Activated naive CD4-positive, alpha-beta T cell treated with anti-CD3 and anti-CD28 coated beads, Interleukin-2, amount 10 ng/mL, durations not matched to agents 7 days and 5 days (primary cell): ENCODE measurements around the gene COL4A1.

Source experiments
- CTCF ChIA-PET: fragments of 350-600 bp; sonication (Branson Sonifier 250); formaldehyde crosslinking; loops from one replicate; lab custom pipeline; 2021; ENCODE audit warnings: antibody characterized with exemption; lab: Charles Lee
- DNase-seq: peaks from one replicate; pipeline ENCODE4 v3.0.0-alpha.2; 2020
- H3K27ac Mint-ChIP-seq: one replicate; pipeline ENCODE4 v1.8.0; 2021; ENCODE audit warnings: mild to moderate bottlenecking, moderate library complexity, mixed read lengths
- H3K27me3 Mint-ChIP-seq: one replicate; pipeline ENCODE4 v1.8.0; 2021; ENCODE audit warnings: mild to moderate bottlenecking, mixed read lengths
- H3K36me3 Mint-ChIP-seq: one replicate; pipeline ENCODE4 v1.8.0; 2021; ENCODE audit warnings: mixed read lengths
- H3K4me1 Mint-ChIP-seq: one replicate; pipeline ENCODE4 v1.8.0; 2021; ENCODE audit warnings: mixed read lengths
- H3K4me3 Mint-ChIP-seq: one replicate; pipeline ENCODE4 v1.8.0; 2021; ENCODE audit warnings: mild to moderate bottlenecking, moderate library complexity, mixed read lengths
- H3K9me3 Mint-ChIP-seq: one replicate; pipeline ENCODE4 v1.8.0; 2021; ENCODE audit warnings: mixed read lengths

The COL4A1 gene

GRCh38 chr13:110218581-110219201 lies 88.3 kb downstream of the COL4A1 start:
- Mint-ChIP-seq H3K27ac (no peak overlapping the region), H3K9me3 (no peaks in the 10 kb centered on the region), H3K27me3 (peaks cover 30% of the 10 kb centered on the region), H3K4me3 (no peak overlapping the region), H3K36me3 (no peaks in the 10 kb centered on the region), H3K4me1 (no peaks in the 10 kb centered on the region)
- DNase-seq = no peak
- CTCF ChIA-PET = interaction anchor here (6.3 kb wide), 1 partner anchor 193 kb away, joined by 46 read pairs; no protein-coding TSS in a partner anchor

- Mint-ChIP-seq H3K4me3 (no peak overlapping the region), H3K27me3 (peaks cover 30% of the 10 kb centered on the region), H3K9me3 (no peaks in the 10 kb centered on the region), H3K27ac (no peak overlapping the region), H3K36me3 (no peaks in the 10 kb centered on the region), H3K4me1 (no peaks in the 10 kb centered on the region)
- CTCF ChIA-PET = no interaction called here
- no peak for DNase-seq
Observed at GRCh38 chr13:110217811-110218210, 89.1 kb downstream of the COL4A1 start.

- no peaks in the 10 kb centered on the region for H3K9me3 Mint-ChIP-seq
- no peaks in the 10 kb centered on the region for H3K36me3 Mint-ChIP-seq
- no peak for DNase-seq
- peaks cover 28% of the 10 kb centered on the region for H3K27me3 Mint-ChIP-seq
- no peak overlapping the region for H3K4me3 Mint-ChIP-seq
- H3K27ac Mint-ChIP-seq = no peak overlapping the region
- CTCF ChIA-PET = no interaction called here
- no peaks in the 10 kb centered on the region for H3K4me1 Mint-ChIP-seq
Observed at GRCh38 chr13:110217085-110217484, 89.9 kb downstream of the COL4A1 start.

GRCh38 chr13:110216398-110217041 lies 90.4 kb downstream of the COL4A1 start:
- no peak overlapping the region for H3K27ac Mint-ChIP-seq
- H3K27me3 Mint-ChIP-seq = peaks cover 22% of the 10 kb centered on the region
- no peaks in the 10 kb centered on the region for H3K4me1 Mint-ChIP-seq
- H3K9me3 Mint-ChIP-seq = no peaks in the 10 kb centered on the region
- H3K36me3 Mint-ChIP-seq = no peaks in the 10 kb centered on the region
- H3K4me3 Mint-ChIP-seq = no peak overlapping the region
- CTCF ChIA-PET = no interaction called here
- no peak for DNase-seq

GRCh38 chr13:110216006-110216397 lies 91.0 kb downstream of the COL4A1 start:
- no peak overlapping the region for H3K27ac Mint-ChIP-seq
- H3K4me1 Mint-ChIP-seq = no peaks in the 10 kb centered on the region
- no peak for DNase-seq
- no peaks in the 10 kb centered on the region for H3K36me3 Mint-ChIP-seq
- no peak overlapping the region for H3K4me3 Mint-ChIP-seq
- no peaks in the 10 kb centered on the region for H3K9me3 Mint-ChIP-seq
- peaks cover 20% of the 10 kb centered on the region for H3K27me3 Mint-ChIP-seq
- CTCF ChIA-PET = no interaction called here

- Mint-ChIP-seq H3K27ac (no peak overlapping the region), H3K4me1 (no peaks in the 10 kb centered on the region), H3K9me3 (no peaks in the 10 kb centered on the region), H3K27me3 (peaks cover 18% of the 10 kb centered on the region), H3K4me3 (no peak overlapping the region), H3K36me3 (no peaks in the 10 kb centered on the region)
- DNase-seq = no peak
- CTCF ChIA-PET = no interaction called here
Observed at GRCh38 chr13:110215606-110216005, 91.4 kb downstream of the COL4A1 start.

- Mint-ChIP-seq H3K9me3 (no peaks in the 10 kb centered on the region), H3K4me1 (no peaks in the 10 kb centered on the region), H3K4me3 (no peak overlapping the region), H3K36me3 (no peaks in the 10 kb centered on the region), H3K27ac (no peak overlapping the region), H3K27me3 (peaks cover 15% of the 10 kb centered on the region)
- no peak for DNase-seq
- CTCF ChIA-PET = no interaction called here
Observed at GRCh38 chr13:110214637-110215036, 92.3 kb downstream of the COL4A1 start.

- DNase-seq = no peak
- Mint-ChIP-seq H3K4me3 (no peak overlapping the region), H3K27me3 (peaks cover 9% of the 10 kb centered on the region), H3K36me3 (no peaks in the 10 kb centered on the region), H3K4me1 (no peaks in the 10 kb centered on the region), H3K27ac (no peak overlapping the region), H3K9me3 (no peaks in the 10 kb centered on the region)
- CTCF ChIA-PET = no interaction called here
Observed at GRCh38 chr13:110213461-110214074, 93.4 kb downstream of the COL4A1 start.

- CTCF ChIA-PET = no interaction called here
- Mint-ChIP-seq H3K27me3 (peaks cover 9% of the 10 kb centered on the region), H3K27ac (no peak overlapping the region), H3K4me3 (no peak overlapping the region), H3K4me1 (no peaks in the 10 kb centered on the region), H3K9me3 (no peaks in the 10 kb centered on the region), H3K36me3 (no peaks in the 10 kb centered on the region)
- no peak for DNase-seq
Observed at GRCh38 chr13:110212529-110212928, 94.4 kb downstream of the COL4A1 start.

GRCh38 chr13:110211735-110212134 lies 95.2 kb downstream of the COL4A1 start:
- H3K36me3 Mint-ChIP-seq = no peaks in the 10 kb centered on the region
- peaks cover 5% of the 10 kb centered on the region for H3K27me3 Mint-ChIP-seq
- H3K27ac Mint-ChIP-seq = no peak overlapping the region
- no peak for DNase-seq
- H3K4me3 Mint-ChIP-seq = no peak overlapping the region
- H3K9me3 Mint-ChIP-seq = no peaks in the 10 kb centered on the region
- no peaks in the 10 kb centered on the region for H3K4me1 Mint-ChIP-seq
- CTCF ChIA-PET = no interaction called here

- no peak for DNase-seq
- Mint-ChIP-seq H3K4me1 (no peaks in the 10 kb centered on the region), H3K27ac (no peak overlapping the region), H3K36me3 (no peaks in the 10 kb centered on the region), H3K9me3 (no peaks in the 10 kb centered on the region), H3K27me3 (peaks cover 5% of the 10 kb centered on the region), H3K4me3 (no peak overlapping the region)
- CTCF ChIA-PET = no interaction called here
Observed at GRCh38 chr13:110211046-110211445, 95.9 kb downstream of the COL4A1 start.

GRCh38 chr13:110210604-110210985 lies 96.4 kb downstream of the COL4A1 start:
- no peak overlapping the region for H3K4me3 Mint-ChIP-seq
- H3K9me3 Mint-ChIP-seq = no peaks in the 10 kb centered on the region
- DNase-seq = no peak
- no peaks in the 10 kb centered on the region for H3K4me1 Mint-ChIP-seq
- no peak overlapping the region for H3K27ac Mint-ChIP-seq
- H3K27me3 Mint-ChIP-seq = peaks cover 5% of the 10 kb centered on the region
- H3K36me3 Mint-ChIP-seq = no peaks in the 10 kb centered on the region
- CTCF ChIA-PET = no interaction called here

- no peak overlapping the region for H3K27ac Mint-ChIP-seq
- CTCF ChIA-PET = no interaction called here
- H3K9me3 Mint-ChIP-seq = no peaks in the 10 kb centered on the region
- no peak for DNase-seq
- peaks cover 5% of the 10 kb centered on the region for H3K27me3 Mint-ChIP-seq
- H3K36me3 Mint-ChIP-seq = no peaks in the 10 kb centered on the region
- no peaks in the 10 kb centered on the region for H3K4me1 Mint-ChIP-seq
- no peak overlapping the region for H3K4me3 Mint-ChIP-seq
Observed at GRCh38 chr13:110209950-110210603, 96.9 kb downstream of the COL4A1 start.

- Mint-ChIP-seq H3K9me3 (no peaks in the 10 kb centered on the region), H3K27ac (no peak overlapping the region), H3K36me3 (no peaks in the 10 kb centered on the region), H3K27me3 (no peaks in the 10 kb centered on the region), H3K4me1 (no peaks in the 10 kb centered on the region), H3K4me3 (no peak overlapping the region)
- CTCF ChIA-PET = no interaction called here
- no peak for DNase-seq
Observed at GRCh38 chr13:110208116-110208515, 98.8 kb downstream of the COL4A1 start.

- H3K27me3 Mint-ChIP-seq = no peaks in the 10 kb centered on the region
- no peak for DNase-seq
- CTCF ChIA-PET = no interaction called here
- H3K4me1 Mint-ChIP-seq = no peaks in the 10 kb centered on the region
- no peaks in the 10 kb centered on the region for H3K9me3 Mint-ChIP-seq
- no peak overlapping the region for H3K27ac Mint-ChIP-seq
- H3K4me3 Mint-ChIP-seq = no peak overlapping the region
- no peaks in the 10 kb centered on the region for H3K36me3 Mint-ChIP-seq
Observed at GRCh38 chr13:110206996-110207395, 100.0 kb downstream of the COL4A1 start.
